ENCODE measurements around the gene WFIKKN1.

The WFIKKN1 gene

GRCh38 chr16:659618-660017 lies 28.8 kb downstream of the WFIKKN1 start:
- DNase-seq, result no peak

GRCh38 chr16:660132-660458 lies 29.3 kb downstream of the WFIKKN1 start:
- no peak for DNase-seq

GRCh38 chr16:660459-661183 lies 29.8 kb downstream of the WFIKKN1 start:
- DNase-seq, result peak; percentile 93

DNA sequence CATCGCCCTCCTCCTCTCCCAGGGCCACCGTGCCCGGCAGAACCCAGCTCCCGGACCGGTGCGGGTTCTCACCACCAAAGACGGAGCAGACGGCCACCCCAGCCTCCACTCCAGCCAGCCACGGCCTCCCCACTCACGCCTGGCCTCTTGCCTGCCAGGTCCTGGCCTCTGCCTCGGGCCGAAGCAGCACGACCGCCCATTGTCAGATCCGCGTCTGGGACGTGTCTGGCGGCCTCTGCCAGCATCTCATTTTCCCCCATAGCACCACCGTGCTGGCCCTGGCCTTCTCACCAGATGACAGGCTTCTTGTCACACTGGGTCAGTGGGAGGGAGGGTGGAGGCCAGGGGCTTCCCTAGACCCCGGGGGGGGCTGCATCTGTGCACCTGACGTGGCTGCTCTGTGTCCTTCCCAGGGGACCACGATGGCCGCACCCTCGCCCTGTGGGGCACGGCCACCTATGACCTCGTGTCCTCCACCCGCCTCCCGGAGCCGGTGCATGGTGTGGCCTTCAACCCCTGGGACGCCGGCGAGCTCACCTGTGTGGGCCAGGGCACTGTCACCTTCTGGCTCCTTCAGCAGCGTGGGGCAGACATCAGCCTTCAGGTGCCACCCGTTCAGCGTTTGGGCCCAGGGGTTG lies 30.5 kb downstream of the WFIKKN1 start:
- no peak for DNase-seq

- DNase-seq, result no peak
Measured at GRCh38 chr16:662095-662494, 31.3 kb downstream of the WFIKKN1 start.

- no peak for DNase-seq
Measured at GRCh38 chr16:662597-662996, 31.8 kb downstream of the WFIKKN1 start.

DNA sequence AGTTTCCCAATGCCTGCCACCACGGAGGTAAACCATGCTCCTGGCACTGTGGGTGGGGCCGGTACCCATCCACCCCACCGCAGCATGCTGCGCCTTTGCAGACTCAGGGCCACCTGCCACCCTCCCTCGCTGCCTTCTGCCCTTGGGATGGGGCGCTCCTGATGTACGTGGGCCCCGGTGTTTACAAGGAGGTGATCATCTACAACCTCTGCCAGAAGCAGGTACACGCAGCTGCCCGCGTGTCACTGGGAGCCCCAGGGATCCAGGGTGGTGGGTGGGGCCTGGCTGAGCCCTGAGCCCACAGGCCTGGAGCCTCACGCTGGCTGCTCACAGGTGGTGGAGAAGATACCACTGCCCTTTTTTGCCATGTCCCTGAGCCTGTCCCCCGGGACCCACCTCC lies 35.8 kb downstream of the WFIKKN1 start:
- no peak for DNase-seq

GRCh38 chr16:667113-667779 lies 36.5 kb downstream of the WFIKKN1 start:
- no peak for DNase-seq

GRCh38 chr16:667780-668518 lies 37.2 kb downstream of the WFIKKN1 start, which contains the start of gene RHOT2:
Gene RHOT2 (plus strand): TSS chr16:668132. CDS start chr16:668200, 68 bp downstream.
- peak; percentile 94 for DNase-seq

GRCh38 chr16:668519-669171 lies 37.9 kb downstream of the WFIKKN1 start:
- no peak for DNase-seq

DNA sequence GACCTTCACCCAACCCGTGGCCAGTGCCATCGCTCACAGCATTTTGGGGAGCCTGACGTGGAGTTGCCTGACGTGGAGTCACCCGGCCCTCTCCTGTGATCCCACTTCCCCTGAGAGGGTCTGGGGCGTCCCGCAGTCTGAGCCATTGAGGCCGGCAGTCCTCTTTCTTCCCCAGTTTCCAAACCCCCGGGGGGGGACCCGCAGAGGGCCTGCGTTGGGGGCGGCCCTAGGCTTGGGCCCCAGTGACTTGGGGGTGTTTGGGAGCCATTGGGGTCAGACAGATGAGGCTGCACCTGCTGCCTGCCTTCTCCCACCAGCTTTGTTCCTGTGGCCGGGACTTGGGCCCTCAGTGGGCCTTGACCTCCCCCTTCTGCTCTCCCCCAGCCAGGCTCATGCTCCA lies 38.9 kb downstream of the WFIKKN1 start:
- no peak for DNase-seq

DNA sequence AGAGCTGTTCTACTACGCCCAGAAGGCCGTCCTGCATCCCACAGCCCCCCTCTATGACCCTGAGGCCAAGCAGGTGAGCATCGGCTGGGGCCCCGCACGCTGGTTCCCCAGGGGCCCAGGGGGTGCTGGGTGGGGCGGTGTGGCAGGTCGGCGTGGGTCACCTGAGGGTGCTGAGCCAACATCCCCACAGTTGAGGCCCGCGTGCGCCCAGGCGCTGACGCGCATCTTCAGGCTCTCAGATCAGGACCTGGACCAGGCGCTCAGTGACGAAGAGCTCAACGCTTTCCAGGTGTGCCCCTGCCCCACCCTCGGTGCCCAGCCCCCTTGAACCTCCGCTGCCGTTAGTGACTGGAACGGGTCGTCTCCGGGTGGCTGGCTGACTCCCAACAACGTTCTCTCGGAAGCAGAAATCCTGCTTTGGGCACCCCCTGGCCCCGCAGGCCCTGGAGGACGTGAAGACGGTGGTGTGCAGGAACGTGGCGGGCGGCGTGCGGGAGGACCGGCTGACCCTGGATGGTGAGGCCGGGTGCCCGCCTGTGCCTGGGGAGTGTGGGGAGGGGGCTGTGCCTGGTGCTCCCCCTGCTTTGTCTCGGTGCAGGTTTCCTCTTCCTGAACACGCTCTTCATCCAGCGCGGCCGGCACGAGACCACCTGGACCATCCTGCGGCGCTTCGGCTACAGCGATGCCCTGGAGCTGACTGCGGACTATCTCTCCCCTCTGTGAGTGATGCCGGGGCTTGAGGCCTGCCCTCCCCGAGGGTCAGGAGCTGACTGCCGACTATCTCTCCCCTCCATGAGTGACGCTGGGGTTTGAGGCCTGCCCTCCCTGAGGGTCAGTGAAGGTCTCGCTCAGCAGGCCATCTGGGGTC lies 39.9 kb downstream of the WFIKKN1 start:
- no peak for DNase-seq

DNA sequence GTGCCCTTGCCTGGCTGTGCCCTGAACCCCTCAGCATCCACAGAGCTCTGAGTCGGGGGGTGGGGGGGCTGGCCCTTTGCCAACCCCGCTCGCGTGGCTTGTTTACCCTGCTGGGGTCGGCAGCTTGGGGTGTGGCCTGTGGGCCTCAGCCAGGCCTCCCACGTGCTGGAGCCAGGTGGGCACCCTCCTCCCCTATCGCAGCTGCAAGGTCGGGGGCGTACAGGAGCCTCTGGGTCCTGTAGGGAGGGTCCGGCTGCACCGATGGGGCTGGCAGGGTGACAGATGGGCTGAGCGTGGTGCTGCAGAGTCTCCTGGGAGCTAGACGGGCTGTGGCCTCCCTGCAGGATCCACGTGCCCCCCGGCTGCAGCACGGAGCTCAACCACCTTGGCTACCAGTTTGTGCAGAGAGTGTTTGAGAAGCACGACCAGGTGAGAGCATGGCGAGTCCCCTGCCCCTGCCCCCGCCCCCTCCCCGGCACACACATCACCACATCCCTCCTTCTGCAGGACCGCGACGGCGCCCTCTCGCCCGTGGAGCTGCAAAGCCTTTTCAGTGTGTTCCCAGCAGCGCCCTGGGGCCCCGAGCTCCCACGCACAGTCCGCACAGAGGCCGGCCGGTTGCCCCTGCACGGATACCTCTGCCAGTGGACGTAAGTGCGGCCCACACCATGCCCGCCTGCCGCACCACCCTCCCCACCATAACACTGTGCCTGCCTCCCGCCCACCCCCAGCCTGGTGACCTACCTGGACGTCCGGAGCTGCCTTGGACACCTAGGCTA lies 40.8 kb downstream of the WFIKKN1 start:
- no peak for DNase-seq

- no peak for DNase-seq
Measured at GRCh38 chr16:672371-672770, 41.6 kb downstream of the WFIKKN1 start.

GRCh38 chr16:672851-673250 lies 42.1 kb downstream of the WFIKKN1 start:
- no peak for DNase-seq

DNA sequence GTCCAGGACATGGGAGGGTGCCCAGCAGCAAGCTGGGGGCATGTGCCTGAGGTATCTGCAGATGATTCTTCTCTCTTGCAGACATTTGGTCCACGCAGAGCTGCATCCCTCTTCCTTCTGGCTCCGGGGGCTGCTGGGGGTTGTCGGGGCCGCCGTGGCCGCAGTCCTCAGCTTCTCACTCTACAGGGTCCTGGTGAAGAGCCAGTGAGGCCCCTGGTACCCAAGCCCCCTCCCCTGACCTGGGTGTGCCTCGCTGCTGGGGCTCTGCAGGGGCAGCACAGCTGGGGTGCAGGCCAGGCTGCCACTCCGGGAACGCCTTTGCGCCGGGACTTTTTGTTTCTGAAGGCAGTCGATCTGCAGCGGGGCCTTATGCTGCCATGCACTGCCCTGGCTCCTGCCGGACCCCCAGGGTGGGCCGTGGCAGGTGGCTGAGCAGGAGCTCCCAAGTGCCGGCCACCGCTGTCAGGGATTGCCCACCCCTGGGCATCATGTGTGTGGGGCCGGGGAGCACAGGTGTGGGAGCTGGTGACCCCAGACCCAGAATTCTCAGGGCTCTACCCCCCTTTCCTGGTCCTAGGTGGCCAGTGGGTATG lies 42.7 kb downstream of the WFIKKN1 start:
- no peak for DNase-seq

DNA sequence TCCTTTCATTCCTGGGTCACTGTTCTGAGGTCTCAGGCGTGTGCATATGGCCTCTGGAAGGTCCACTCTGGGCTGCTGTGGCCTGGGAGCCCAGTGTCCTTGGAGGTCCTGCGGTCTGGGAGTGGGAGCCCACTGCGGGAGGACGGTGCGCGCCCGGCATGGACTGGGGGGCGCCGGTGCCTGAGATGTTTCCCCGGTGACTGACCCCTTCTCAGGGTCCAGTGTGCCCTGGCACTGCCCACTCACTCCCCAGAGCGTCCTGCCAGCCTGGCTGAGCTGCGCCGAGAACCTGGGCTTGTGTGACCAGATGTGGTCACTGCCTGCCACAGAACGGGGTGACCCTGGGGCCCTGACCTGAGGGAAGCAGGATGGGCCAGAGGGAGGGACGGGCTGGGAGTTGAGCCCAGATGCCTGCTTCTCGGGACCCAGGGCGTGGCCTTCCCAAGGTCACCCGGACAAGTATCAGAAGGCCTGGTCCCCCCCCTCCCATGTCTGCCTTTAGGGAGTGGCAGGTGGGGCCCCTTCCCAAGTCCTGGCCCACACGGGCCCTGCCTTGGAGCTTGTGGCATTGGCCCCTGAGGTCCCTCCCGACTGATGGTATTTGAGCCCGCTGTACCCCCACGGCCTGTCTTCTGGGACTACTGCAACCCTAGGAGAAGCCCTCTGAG lies 43.6 kb downstream of the WFIKKN1 start:
- DNase-seq, result no peak

GRCh38 chr16:674968-675883 lies 44.4 kb downstream of the WFIKKN1 start, which contains the start of gene RHBDL1:
Gene RHBDL1 (plus strand): TSS chr16:675671. CDS start chr16:675791, 120 bp downstream.
- DNase-seq, result peak; percentile 6
